Measurements from ENCODE around the gene KCNJ6.

The KCNJ6 gene

DNA sequence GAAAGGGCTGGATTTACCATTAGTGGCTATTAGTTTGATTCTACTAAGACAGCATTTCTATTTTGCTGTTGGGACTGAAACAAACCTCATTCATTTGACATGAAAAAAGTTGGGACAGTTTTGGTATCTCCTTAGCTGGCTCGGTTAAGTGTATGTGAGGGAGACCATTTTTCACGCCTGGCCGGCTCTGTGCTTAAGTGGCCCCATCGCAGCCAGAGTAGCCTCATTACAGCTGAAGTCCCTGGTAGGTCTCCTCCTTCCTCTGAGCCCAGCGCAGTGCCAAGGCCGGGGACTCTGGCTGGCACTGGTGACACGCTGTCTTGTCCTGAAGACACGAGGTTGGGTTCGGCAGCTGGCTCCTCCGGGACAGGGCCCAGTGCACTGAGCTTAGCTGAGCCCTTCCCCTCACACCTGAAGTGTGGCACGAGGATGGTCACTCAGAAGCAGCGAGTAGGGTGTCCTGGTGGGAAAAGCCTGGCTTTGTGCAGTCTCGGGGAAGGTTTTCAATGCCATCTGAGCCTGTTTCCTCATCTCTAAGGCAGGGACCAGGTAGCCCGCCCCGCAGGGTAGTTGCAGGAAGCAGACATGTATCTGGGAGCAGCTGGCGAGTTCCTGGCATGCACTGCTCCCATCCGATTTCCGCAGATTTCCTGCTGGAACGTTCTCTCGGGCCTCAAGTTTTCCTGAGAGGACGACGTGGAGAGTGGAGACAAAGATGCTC is 353.2 kb downstream of the KCNJ6 start:
- peak; percentile 9 for DNase-seq

DNA sequence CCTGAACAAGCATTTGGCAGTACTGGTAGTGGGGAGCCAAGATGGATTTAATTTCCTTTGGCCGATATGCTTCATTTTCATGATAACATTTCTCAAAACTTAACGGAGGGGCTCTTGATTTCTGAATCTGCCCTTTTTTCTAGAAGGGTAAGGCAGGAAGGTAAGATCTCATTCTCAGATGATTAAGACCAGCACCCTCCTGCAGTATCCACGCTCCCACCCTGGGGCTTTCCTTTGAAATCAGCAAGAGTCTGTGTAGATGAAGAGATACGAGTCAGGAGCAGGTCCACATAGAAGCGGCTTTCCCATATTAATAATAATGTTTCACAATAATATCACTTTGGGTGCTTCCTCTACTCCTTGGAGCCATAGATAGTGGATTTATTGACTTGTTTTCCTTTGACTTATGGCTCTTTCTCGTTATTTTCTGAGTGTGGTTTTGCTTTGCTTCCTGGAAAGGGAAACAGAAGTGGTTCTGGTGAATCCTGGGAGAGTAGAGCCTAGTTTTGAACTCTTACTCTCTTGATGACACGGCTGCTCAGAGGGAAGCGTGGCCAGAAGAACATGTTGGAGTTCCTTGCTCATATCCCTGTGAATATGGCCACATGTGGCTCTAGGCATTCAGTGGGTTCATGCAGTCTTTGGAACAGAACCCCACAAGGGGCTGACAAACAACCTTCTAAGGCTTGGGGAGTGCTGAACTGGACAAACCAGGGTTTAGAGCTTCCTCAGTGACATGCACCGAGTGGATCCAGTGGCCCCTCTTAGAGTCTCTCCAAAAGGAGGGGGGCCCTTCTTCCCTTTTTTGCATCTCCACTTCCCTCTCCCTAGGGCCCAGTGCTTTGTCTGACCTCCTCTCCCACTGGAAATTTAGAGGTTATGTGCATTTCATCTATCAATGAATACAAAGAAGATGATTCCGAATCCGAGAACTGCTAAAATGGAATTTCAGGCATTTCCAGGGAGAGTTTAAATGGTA is 354.0 kb downstream of the KCNJ6 start:
- DNase-seq = no peak

DNA sequence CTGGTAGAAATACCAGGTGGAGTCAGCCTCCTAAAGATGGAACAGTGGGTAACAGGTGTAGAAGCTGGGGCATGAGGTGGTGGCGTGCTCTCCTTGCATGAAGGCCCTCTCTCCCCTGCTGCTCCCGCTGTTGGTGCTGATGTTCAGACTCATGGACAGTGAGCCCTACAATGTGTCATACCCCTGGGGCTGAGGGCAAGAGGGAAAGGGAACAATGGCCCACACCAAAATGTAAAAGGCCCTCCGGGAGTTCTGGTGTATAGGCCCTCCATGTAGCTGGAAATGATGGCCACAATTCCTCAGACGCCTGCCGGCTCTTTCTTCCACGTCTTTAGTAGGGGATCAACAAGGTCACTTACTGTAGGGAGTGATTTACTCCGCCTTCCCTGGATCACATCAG is 354.8 kb downstream of the KCNJ6 start:
- no peak for DNase-seq

DNA sequence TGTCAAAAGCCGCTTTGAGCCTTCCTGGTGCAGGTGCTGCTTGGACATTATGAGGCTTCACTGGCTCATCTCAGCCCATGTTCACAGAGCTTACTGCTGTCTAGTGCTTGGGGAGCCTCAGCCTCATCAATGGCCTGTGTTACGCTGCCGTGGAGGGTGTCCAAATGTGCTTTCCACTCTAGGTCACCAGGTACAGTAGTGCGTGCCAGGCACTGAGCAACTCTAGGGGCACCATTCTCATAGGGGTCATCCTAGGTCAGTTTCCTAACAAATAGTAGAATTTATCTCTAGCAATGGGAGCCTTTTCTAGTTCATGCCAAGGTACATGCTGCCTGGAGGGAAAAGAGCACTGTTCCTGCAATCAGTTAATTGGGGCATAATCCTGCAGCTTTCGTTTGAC is 355.9 kb downstream of the KCNJ6 start:
- no peak for DNase-seq

DNA sequence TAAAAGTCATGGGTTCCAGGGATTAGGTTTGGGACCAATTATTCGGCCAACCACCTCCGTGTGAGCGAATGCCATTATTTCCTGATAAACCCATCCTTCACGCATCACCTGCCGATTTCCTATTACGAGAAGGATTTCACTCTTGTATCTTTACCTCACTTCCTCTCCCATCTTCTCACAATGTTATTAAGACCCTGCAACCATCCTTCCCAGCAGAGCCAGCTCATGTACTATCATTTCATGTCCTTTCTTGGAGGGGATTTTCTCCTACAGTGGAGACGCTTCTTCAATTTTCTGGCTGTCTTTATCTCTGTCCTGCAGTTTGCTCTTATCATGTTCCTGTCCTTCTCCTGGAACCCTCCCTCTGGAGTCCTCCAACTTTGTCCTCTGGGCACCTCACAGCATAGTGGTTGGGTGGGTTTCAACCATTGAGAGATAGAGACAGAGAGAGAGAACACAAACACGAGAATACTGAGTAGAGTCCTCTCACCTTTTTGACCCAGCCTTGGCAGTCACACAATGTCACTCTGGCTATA is 357.5 kb downstream of the KCNJ6 start:
- no peak for DNase-seq

Measured in T-helper 9 cell (primary cell).